MV-4-11 (cell line): ENCODE results near the gene SF3A2.

ENCODE experiments used
- DNase-seq: peaks from one replicate; lab custom pipeline; 2025; lab: John Stamatoyannopoulos, UW

The SF3A2 gene

DNA sequence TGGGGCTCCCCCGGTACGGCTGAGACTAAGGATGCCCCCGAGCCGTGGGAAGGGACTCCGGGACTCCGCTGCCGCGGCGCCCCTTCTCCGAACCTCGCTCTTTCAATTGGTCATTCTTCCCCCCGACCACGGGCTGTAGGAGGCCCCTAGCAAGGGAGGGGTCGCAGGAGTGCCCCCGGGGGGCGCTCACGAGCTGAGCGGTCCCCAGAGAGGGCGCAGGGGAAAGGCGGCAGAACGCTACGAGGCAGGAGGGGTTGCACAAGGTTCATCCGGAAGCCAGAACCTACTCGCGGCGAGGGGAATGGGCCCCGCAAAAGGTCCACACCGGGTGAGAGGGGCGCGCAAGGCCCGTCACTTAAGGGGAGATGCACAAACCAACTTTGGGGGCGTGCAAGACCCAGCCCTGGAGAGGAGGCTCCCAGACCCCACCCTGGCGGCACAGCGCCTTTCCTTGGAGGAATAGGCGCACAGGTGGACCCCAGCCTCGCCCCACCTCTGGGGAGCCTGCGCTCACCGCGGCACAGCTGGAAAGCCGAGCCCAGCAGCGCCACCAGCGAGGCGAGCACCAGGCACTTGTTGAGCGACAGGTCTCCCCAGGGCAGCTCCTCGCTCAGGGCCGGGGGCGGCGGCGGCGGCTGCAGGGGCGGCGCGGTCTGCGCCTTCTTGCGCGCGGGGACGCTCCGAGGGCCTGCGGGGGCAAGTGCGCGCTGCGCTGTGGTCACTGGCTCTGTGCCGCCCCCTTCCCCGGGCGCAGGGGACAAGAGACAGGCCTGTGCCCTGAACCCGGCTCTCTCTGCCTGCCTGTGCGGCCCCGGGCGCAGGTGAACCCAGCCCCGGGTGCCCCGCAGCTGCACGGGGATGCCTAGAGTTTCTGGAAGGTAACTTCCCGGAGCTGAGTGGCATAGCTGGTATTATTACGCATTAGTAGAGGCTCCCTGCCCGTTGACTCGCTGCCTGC, 16.8 kb downstream of the SF3A2 start:
- DNase-seq, result peak; percentile 33

DNA sequence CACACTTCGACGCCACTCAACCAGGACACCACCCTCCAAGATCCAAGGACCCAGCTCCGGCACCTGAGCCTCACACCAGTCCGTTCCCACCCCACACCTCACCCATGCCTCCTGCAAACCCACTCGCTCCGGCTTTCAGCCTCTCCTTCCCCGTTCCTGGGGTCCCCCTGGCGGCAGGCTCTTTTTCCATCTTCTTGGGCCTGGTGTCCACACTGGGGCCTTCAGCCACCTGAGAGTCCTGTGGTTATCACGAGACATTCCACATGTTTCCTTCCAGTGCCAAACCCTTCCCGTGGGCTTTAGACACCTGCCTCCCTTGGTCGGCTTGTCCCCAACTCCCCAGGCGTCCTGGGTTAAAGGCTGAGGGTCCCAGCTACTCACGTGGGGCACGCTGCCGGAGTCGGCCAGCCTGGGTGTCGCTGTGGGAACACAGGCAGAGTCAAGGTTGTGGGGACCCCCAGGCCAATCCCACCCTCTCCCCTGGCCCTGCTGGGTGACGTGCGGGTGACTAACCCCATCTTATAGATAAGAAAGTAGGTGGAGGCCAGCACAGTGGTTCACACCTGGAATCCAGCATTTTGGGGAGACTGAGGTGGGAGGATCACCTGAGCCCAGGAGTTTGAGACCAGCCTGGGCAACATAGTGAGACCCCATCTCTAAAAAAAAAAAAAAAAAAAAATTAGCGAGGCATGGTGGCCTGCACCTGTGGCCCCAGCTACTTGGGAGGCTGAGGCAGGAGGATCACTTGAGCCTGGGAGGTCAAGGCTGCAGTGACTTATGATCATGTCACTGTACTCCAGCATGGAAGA, 17.6 kb downstream of the SF3A2 start:
- no peak for DNase-seq

DNA sequence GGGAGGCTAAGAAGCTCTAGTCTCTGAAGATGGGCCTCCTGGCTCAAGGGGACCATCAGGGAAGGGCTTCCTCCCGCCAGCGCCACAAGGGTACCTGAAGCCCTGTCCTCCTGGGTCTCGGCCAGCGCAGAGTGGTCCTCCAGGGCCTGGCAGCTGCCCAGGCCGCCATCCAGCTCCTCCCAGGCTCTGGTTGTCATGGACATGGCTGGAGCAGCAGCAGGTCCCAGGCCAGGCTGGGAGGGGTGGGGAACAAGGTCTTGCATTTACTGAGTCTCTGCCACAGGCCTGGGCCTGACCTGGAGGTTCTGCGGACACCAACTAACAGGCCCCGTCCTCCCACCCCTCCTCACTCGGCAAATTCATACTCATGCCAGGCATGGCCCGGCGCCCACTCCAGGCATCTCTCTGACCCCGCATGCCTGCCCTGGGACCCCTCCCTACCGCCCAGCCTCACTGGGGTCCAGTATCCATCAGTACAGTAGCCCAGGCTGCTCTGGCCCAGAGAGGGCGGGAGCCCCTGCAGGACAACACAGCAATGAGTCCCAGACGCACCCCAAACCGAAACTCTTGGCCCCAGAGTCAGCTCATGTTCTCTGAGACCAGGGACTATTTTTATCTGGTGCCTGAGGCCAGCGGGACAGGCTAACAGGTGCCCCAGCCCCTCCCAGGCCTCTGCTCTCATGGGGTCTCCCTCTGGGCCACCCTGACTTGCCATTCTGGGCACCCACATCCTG, 18.7 kb downstream of the SF3A2 start:
- no peak for DNase-seq

DNA sequence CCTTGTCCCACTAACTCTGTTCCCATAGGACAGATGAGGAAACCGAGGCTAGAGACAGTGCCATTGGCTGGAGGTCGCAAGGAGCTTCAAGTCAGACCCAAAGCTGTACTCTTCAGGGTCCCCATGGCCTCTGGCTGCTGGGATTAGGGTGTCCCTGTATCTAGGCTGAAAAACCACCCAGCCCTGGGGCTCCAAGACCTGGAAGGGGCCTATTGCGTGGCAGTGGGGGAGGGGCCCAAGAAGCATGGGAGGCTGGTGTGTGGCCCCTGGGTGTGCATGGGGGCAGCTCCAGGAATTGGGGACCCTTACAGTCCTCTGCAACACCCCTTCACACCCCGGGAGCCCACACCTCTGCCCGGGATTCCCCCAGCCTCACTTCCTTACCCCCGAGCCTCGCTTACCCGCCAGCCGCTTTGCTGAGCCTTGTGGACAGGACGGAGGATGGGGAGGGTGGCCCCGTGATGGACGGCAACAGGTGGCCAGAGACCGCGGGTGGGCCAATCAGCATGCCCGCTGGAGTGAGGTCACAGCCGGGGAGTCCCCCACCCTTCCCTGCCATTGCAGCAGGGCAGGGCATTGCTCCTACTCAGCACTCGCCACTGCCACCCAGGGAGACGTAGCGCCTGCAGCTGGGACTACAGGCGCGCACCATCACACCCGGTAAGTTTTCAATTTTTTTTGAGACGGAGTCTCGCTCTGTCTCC, 19.5 kb downstream of the SF3A2 start, which contains the start of gene JSRP1:
TSS of gene JSRP1 (minus strand) at position 436 of the 704 bp plus-strand sequence. CDS start 1,103 bp downstream, outside the sequence.
- no peak for DNase-seq

DNA sequence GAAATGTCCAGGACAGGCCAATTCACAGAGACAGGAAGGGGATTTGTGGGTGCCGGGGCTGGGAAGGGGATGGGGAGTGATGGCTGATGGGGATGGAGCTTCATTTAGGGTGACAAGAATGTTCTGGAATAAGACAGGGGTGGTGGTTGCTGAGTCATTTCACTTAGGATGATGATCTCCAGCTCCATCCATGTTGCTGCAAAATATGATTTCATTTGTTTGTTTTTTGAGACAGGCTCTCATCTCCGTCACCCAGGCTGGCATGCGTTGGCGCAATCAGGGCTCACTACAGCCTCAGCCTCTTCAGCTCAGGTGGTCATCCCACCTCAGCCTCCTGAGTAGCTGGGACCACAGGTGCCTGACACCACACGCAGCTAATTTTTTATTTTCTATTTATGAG, 22.7 kb downstream of the SF3A2 start:
- no peak for DNase-seq

DNA sequence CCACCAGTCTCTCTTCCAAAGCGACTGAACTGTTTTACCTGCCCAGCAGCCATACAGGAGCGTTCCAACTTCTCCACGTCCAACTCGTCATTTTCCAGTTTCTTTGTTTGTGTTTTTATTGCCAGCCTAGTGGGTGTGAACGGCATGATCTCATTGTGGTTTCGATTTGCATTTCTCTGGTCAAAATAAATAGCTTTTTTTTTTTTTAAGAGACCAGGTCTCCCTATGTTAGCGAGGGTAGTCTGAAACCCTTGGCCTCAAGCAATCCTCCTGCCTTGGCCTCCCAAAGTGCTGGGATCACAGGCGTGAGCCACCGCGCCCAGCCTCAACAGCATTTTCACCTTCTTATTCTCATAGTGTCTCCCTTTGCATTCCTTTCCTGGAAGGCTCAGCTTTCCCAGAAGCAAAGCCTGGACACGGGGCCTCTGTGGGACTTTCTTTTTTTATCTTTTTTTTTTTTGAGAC, 23.7 kb downstream of the SF3A2 start:
- DNase-seq, result no peak

DNA sequence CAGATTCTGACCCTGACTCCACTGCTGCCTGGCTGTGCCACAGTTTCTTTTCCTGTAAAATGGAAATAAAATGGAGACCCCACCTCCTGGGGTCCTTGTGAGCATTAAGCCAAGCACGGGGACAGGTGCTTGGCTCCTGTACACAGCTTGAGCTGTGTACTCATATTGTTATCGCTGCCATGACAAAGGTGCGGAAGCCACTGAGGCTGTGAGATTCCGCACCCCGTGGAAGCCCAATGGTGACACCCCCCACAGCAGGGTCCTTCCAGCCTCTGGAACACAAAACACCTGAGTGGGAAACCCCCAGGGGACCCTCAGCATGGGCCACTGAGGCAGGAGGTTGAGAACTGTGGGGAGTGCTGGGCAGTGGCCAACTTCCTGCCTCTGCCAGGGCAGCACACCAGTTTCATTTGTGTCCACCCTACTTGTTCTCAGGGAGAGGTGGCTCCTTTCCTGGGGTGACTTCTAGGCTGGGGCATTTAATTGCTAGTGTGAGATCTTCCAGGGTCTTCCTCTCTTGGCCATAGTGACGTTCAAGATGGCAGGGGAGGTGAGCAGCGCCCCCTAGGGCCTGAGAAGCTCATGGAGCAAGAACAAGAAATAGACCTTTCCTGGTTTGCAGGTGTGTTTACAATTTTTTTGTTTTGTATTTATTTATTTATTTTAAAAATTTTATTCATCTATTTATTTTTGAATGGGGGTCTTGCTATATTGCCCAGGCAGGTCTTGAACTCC, 25.0 kb downstream of the SF3A2 start:
- DNase-seq, result peak; percentile 31

DNA sequence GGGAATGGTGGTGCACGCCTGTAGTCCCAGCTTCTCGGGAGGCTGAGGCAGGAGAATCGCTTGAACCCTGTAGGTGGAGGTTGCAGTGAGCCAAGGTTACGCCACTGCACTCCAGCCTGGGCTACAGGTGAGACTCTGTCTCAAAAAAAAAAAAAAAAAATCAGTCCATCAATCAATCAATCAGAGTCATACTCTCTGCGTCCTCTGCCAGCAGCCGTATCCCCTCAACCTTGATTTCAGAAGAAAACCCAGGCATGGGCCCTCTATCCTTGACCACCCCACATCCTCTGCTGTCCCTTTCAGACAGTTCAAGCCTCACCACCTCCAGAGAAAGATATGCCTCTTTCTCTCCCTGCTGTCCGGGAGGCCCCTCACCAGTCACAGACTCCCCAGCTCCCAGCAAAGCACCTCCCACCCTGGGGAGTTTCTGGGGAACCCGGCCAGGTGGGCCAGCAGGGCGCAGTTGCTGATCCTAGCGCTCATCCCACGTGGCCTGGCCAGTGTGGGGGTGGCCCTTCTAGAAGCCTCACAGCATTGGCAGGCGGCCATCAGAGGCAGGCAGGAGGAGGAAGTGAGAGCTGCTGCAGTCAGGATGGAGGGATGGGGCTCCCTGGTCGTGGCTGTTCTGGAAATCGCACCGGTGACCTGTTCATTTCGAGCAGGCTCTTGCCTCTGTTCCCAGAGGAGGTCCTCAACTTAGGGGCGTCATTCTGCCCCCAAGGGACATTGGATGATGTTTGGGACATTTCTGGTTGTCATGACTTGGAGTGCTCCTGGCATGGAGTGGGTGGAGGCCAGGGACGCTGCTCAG, 29.8 kb downstream of the SF3A2 start:
- DNase-seq, result peak; percentile 97

DNA sequence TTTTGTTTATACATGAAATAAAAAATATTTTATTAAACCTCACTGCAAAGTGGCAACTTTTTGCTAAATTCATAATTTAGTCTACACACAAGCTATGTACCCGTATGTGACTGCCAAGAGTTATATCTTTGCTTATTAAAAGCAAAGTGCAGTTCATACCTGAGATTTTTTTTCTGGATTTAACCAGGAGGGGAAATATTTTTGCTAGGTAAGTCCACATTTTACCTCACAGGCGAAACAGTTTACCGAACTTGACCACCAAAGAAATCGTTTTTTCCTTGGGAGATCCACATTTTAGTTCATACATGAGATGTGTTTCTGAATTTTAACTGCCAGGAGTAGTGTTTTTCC, 31.8 kb downstream of the SF3A2 start:
- no peak for DNase-seq

DNA sequence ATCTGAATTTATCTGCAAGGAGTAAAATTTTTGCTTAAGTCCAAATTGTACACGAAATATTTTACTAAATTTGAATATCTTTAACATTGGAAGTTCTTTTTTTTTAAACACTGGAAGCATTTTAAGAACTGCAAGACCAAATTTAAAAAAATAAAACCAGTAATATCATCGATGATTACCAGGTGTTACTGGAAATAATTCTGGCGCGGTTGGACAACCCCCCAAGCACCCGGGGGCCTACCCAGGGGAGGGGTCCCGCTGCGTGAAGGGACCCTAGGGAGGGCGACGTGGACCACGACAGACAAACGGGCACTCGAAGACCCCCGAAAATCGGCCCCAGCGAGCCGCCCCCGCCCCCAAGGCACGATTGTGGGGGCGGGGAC, 32.2 kb downstream of the SF3A2 start:
- no peak for DNase-seq

DNA sequence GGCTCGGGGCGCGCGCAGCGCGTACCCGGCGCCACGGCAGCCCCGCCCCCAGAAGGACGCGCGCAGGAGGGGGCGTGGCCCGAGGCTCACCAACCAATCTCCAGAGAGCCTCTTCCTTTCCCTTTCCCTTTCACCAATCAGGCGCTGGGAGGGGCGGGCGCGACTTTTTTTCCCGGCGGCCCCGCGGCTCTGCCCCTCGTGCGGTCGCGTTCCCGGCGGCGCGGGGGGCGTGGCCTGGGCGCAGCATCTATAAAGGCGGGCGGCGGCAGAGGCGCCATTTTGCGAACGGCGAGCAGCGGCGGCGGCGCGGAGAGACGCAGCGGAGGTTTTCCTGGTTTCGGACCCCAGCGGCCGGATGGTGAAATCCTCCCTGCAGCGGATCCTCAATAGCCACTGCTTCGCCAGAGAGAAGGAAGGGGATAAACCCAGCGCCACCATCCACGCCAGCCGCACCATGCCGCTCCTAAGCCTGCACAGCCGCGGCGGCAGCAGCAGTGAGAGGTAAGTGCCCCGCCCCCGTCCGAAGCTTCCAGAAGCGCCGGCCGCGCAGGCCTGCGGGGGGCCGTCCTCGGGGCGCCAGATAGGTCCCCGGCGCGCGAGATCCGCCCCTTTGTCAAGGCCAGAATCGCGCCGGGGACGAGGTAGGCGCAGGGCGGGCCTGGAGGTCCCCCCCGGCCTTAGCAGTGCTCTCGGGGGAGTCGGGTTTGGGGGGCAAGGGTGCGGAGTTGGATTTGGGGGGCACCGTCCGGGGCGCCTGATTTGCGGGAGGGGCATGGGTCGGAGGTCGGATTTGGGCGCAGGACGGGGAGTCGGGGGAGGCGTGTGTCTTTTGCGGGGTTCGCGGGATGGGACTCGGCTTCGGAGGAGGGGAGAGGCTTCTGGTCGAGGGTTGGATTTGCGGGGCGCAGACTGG, 32.9 kb downstream of the SF3A2 start:
- peak; percentile 96 for DNase-seq

DNA sequence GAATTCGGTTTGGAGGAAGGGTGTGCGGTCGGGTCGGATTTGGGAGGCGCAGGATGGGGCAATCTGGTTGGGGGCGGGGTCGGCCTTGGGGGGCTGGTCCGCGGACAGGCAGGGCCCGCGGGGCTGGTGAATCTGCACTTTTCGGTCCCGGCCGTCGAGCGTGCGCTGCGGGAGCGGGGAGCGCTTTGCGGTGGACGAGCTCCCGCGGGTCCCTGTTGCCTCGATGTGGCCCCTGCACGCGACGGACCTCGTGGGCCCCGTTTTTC, 33.5 kb downstream of the SF3A2 start:
- no peak for DNase-seq

DNA sequence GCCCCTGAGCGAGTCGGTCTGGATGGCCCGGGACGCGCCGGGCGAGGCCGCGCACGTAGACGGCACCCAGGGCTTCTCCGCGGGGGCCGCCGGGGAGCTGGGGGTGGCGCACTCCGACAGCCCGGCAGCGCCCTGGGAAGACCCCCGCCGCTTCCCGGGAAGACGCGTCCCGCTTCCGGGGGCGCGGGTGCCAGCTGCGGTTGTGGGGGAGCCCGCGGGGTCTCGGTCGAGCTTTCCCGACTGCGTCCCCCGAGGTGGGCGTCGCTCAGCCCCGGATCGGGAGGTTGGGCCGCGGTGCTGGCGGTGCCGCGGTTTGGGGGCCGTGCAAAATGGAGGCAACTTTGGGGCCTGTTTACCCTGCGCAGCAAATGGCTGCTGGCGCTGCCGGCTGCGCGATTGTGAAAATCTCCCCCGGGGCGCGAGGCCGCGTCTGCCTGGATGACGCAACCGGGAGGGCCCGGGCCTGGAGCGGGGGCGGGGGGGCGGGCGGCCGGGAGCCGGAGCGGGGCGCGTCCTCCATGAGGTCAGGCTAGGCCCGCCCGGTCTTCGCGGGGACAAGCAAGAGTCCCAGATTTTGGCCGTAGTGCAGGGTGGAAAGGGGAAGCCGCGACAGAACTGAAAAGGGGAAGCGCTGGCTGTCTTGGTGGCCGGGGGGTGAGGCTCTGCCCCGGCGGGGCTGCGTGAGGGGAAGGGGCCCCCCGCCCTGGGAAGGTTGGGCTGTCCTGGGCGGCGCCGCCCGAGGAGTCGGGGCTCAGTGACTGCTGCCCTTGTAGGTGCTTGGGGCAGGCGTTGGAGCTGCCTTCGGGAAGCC, 34.0 kb downstream of the SF3A2 start:
- peak; percentile 97 for DNase-seq

DNA sequence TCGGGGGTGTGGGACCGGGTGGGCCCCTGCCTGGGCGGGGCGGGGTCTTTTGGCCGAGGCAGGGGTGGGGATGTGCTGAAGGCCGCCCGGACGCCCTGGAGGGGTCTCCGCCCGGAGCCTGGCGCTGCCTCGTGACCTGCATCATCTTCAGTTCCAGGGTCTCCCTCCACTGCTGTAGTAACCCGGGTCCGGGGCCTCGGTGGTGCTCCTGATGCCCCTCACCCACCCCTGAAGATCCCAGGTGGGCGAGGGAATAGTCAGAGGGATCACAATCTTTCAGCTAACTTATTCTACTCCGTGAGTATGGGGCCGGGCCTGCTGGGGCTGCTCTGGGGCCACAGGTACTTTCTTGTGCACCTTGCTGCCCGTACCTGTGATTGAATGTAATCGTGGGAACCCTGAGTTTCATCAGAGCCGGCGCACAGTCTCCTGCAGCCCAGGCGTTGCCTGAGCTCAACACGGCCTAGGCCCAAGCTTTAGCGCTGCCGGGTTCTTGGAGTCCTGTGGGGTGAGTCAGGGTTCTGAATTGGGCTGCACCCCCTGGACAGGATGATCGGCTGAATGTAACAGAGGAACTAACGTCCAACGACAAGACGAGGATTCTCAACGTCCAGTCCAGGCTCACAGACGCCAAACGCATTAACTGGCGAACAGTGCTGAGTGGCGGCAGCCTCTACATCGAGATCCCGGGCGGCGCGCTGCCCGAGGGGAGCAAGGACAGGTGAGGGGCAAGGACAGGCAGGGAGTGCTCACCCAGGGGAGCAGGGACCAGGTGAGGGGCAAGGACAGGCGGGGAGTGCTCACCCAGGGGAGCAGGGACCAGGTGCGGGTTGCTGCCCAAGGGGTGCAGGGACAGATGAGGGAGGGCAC, 34.8 kb downstream of the SF3A2 start:
- DNase-seq, result peak; percentile 47

DNA sequence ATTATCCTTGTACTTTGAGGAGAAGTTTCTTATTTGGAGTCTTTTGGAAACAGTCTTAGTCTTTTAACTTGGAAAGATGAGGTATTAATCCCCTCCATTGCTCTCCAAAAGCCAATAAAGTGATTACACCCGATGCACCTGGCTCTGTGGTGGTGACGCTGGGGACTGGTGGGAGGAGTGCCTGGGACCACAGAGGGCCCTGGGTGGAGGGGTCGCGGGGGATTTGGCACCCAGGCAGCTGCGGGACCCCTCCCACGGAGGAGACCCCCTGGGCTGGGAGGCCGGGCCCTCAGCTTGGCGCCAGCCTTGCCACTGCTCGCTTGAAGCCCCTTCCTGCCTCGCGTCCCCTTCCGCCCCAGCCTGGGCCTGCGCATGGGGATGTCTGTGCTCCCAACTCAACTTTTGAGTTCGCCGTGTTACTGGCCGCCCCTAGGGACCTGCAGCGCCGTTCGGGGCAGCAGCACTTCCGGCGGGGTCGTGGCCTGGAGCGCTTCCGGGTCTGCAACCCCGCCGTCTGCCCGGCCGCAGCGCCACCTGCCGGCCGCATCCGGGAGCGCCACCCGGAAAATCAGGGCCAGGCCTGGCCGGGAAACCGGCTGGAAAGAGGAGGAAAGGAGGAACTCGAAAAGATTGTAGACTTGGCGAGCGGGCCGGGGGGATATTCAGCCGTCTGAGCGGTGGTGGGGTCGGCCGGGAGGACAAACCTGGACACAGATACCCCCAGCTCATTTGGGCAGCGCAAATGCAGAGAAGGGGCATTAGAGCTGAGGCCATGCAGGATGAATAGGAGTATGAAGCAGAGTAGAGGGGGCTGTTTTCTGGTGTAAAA, 36.9 kb downstream of the SF3A2 start:
- peak; percentile 88 for DNase-seq

DNA sequence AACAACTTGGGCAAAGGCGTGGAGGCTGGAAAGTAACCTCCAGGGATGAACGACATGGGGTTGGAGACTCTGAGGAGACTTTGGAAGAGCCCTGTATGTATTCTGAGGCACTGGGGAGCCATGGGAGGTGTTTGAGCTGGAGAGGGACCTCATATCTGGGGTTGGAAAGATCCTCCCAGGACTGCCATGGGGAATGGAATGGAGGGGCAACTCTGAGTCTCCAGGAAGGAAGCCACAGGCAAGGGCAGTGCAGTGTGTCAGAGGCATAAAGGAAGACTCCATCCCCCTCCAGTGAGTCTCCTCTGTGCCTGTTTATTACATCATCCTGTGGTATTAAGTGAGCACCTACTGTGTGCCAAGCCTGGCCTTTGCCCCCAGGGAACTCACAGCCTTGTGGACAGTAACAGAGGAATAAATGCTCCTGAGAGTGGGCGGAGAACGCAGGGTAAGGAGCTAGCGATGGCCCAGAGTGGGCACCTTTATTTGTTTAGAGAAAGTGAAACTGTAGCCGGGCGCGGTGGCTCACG, 37.6 kb downstream of the SF3A2 start:
- DNase-seq, result no peak
